BE2C (cell line): ENCODE results near the gene WLS.

Experiments
- DNase-seq: peaks from one replicate; pipeline ENCODE4 v3.0.0-alpha.2; 2020
- H3K27me3 ChIP-seq: fragments of 250-450 bp; sonication (Bioruptor Pico); 2 replicates; pipeline ENCODE4 v1.5.1; 2020; ENCODE audit warnings: mild to moderate bottlenecking
- H3K36me3 ChIP-seq: fragments of 250-450 bp; sonication (Bioruptor Pico); 2 replicates; pipeline ENCODE4 v1.5.1; 2020; ENCODE audit warnings: mild to moderate bottlenecking
- H3K4me1 ChIP-seq: fragments of 250-450 bp; sonication (Bioruptor Pico); 2 replicates; pipeline ENCODE4 v1.5.1; 2020
- H3K4me3 ChIP-seq: 2 replicates; pipeline ENCODE4 v1.5.1; 2011; ENCODE audit warnings: low read depth, low read length
- H3K9me3 ChIP-seq: fragments of 250-450 bp; sonication (Bioruptor Pico); 2 replicates; pipeline ENCODE4 v1.5.1; 2020
- TF ChIP-seq, protein P1 (sequence below): IDR thresholded peaks from 2 replicates; pipeline ENCODE4 v1.5.1; 2012; ENCODE audit warnings: mild to moderate bottlenecking, low read depth, low read length

The WLS gene

DNA sequence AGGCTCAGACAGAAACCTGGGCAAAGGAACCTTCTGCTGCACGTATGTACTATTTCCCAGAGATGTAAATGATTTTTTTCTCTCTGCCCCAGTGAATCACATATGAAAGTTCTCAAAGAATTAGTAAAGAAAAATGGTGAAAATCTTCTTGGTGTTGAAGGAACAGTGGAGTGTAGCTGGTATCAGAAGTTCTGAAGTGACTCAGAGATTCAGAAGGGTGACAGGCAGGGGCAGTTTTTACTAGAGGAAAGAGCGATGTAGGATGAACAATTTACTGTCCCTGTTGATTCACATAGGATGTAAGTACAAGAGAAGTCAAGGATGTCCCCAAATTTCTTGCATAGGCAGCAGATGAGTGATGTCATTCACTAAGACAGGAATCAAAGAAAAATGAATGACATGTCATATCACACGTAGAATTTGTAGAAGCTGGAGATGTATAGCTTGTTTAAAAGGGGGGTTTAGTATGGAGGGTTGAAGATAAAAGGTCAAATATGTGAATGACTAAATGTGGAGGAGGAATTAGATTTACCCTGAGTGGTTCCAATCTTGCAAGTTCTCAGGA lies 26.4 kb downstream of the WLS start:
- no peak for DNase-seq
- Histone ChIP-seq H3K36me3 (no peaks in the 10 kb centered on the region), H3K9me3 (no peaks in the 10 kb centered on the region), H3K4me3 (no peak overlapping the region), H3K27me3 (no peaks in the 10 kb centered on the region), H3K4me1 (no peaks in the 10 kb centered on the region; the same call in 1 of the 2 replicates)
- TF ChIP-seq, protein P1, sequence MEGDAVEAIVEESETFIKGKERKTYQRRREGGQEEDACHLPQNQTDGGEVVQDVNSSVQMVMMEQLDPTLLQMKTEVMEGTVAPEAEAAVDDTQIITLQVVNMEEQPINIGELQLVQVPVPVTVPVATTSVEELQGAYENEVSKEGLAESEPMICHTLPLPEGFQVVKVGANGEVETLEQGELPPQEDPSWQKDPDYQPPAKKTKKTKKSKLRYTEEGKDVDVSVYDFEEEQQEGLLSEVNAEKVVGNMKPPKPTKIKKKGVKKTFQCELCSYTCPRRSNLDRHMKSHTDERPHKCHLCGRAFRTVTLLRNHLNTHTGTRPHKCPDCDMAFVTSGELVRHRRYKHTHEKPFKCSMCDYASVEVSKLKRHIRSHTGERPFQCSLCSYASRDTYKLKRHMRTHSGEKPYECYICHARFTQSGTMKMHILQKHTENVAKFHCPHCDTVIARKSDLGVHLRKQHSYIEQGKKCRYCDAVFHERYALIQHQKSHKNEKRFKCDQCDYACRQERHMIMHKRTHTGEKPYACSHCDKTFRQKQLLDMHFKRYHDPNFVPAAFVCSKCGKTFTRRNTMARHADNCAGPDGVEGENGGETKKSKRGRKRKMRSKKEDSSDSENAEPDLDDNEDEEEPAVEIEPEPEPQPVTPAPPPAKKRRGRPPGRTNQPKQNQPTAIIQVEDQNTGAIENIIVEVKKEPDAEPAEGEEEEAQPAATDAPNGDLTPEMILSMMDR: no peak

- Histone ChIP-seq H3K4me3 (no peak overlapping the region), H3K4me1 (no peaks in the 10 kb centered on the region; the same call in 1 of the 2 replicates), H3K36me3 (no peaks in the 10 kb centered on the region), H3K9me3 (no peaks in the 10 kb centered on the region), H3K27me3 (no peaks in the 10 kb centered on the region)
- no peak for DNase-seq
- TF ChIP-seq, protein P1: no peak
Observed at GRCh38 chr1:68204977-68205630, 27.2 kb downstream of the WLS start.

GRCh38 chr1:68202239-68202832 lies 30.0 kb downstream of the WLS start:
- no peaks in the 10 kb centered on the region for H3K36me3 ChIP-seq
- no peak for DNase-seq
- no peaks in the 10 kb centered on the region for H3K27me3 ChIP-seq
- no peak overlapping the region for H3K4me3 ChIP-seq
- H3K9me3 ChIP-seq: no peaks in the 10 kb centered on the region
- H3K4me1 ChIP-seq: no peaks in the 10 kb centered on the region; the same call in 1 of the 2 replicates
- TF ChIP-seq, protein P1: no peak

GRCh38 chr1:68201546-68202238 lies 30.6 kb downstream of the WLS start:
- no peak overlapping the region for H3K4me3 ChIP-seq
- no peaks in the 10 kb centered on the region for H3K27me3 ChIP-seq
- H3K36me3 ChIP-seq: no peaks in the 10 kb centered on the region
- H3K9me3 ChIP-seq: no peaks in the 10 kb centered on the region
- DNase-seq: no peak
- TF ChIP-seq, protein P1: no peak
- no peaks in the 10 kb centered on the region; the same call in 1 of the 2 replicates for H3K4me1 ChIP-seq

GRCh38 chr1:68199603-68200002 lies 32.7 kb downstream of the WLS start:
- TF ChIP-seq, protein P1: no peak
- H3K36me3 ChIP-seq: no peaks in the 10 kb centered on the region
- H3K4me3 ChIP-seq: no peak overlapping the region
- no peaks in the 10 kb centered on the region for H3K27me3 ChIP-seq
- H3K9me3 ChIP-seq: no peaks in the 10 kb centered on the region
- no peak for DNase-seq
- no peaks in the 10 kb centered on the region for H3K4me1 ChIP-seq
